GM19240 (cell line): ENCODE data around the gene RAB38.

ENCODE experiments used
- DNase-seq: peaks from one replicate; pipeline ENCODE4 v3.0.0; 2011; ENCODE audit warnings: low spot score; ENCODE audit not compliant: insufficient read length

Gene RAB38

DNA sequence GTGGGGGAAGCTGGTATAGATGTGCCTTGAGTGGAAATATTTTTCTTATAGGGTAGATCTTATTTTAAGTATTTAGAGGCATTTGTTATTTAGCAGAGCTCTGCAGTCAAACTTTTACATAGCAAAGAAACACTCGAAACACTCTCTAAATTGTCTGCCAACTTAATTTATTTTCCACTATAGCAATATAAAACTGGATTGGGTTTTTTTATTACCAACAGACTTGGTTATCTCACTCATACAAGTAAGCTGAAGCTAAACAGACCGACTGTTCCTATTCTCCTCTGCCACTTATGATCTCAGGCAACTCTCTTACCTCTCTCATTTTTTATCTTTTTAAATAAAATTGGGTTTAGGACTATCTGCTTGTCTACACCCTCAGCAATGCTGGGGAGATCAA is 4.6 kb downstream of the RAB38 start:
- no peak for DNase-seq

DNA sequence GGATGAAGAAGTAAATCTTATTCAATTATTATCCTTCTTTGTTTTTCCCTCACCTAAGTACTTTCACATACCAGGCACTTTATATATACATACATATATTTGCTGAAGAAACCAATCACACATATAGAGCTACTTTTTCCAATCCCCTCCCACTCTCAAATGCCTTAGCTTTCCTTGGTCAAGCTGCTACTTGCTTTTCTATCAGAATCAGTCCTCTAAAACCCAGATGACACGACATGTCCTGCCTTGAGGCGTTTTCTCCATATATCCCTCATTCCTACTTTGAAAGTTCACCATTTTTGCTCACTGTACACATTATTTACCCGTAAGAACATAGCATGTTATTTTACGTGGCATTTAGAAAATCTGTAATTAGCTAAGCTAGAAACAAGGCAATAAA is 5.4 kb downstream of the RAB38 start:
- DNase-seq, result no peak

- no peak for DNase-seq
Measured at GRCh38 chr11:88169471-88169870, 5.8 kb downstream of the RAB38 start.

- DNase-seq, result no peak
Measured at GRCh38 chr11:88167853-88168252, 7.4 kb downstream of the RAB38 start.

GRCh38 chr11:88164806-88165585 is 10.2 kb downstream of the RAB38 start:
- DNase-seq, result no peak

DNA sequence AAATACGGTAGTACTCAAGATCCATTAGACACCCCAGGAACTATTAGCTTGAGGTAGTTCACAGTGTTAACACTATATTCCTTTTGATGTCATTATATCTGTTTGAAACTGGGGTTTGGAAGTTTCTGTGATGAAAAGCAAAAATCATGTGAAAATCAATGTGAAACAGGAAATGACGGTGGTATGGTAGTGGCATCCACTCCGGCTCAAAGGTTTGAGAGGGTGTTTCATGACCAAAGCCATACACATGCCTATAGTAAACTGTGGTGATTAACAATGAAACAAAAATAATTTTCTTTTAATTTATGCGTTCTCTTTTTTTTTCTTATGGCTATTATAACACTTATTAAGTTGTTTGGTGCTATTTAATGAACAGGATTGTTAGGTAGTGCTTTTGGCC is 10.9 kb downstream of the RAB38 start:
- DNase-seq, result no peak

DNA sequence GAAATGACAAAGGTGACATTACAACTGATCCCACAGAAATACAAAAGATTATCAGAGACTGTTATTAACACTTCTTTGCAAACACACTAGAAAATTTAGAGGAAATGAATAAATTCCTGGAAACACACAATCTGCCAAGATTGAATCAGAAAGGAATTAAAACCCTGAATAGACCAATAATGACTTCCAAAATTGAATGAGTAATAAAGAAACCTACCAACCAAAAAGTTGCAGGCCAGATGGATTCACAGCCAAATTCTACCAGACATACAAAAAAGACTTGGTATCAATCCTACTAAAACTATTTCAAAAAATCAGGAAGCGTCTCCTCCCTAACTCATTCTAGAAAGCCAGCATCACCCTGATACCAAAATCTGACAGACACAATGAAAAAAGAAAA is 17.2 kb downstream of the RAB38 start:
- no peak for DNase-seq

DNA sequence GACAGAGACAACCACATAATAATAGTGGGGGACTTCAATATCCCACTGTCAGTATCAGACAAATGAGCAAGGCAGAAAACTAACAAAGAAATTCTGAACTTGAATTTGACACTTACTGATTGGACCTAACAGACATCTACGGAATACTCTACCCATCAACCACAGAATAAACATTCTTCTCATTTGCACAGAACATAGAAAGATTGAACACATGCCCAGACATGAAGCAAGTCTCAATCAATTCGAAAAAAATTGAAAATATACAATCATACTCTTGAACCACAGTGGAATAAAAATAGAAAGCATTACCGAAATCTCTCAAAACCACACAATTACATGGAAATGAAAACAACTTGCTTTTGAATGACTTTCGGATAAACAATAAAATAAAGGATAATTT is 17.9 kb downstream of the RAB38 start:
- DNase-seq, result no peak

DNA sequence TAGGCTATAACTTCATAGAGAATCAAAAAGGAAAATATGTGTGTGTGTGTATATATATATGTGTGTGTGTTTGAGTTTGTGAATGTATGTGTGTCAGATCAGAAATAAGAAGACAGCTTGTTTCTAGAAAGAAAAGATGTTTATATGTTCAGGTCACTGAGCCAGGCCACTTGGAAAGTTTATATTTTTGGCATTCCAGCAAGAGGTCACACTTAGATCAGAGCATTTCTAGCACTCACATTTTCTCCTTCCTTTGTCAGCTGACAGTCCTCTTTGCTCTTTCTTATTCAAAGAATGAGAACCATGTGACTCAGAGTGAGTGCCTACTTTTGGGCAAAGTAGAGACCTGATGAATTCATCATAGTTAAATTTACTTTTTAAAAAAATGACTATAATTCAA is 22.9 kb downstream of the RAB38 start:
- no peak for DNase-seq

DNA sequence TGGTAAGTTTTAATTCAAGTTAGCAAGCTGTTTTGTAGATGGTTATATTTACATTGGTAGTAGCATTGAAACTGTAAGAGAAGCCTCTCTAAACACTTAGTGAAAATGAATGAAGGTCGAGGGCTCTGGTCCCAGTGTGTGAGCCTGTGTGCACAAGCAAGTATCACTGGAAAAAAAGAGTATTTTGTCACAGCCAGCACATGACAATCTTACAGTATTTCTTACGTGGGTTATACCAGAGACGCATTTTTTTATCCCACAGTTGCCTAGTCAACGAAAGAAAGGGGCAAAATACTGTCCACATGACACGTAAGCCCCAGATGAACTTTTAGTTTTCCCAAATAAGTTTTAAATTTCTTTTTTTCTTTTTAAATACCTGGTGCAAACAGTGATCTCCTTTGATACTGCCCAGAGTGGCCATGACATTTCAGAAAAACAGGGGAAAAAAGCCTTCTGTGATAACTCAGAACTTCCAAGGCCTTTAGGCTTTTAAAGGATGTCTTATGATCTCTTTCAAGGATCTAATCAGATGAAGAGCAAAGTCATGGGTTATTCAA is 23.5 kb downstream of the RAB38 start:
- DNase-seq, result no peak

GRCh38 chr11:88146106-88146505 is 29.1 kb downstream of the RAB38 start:
- no peak for DNase-seq

DNA sequence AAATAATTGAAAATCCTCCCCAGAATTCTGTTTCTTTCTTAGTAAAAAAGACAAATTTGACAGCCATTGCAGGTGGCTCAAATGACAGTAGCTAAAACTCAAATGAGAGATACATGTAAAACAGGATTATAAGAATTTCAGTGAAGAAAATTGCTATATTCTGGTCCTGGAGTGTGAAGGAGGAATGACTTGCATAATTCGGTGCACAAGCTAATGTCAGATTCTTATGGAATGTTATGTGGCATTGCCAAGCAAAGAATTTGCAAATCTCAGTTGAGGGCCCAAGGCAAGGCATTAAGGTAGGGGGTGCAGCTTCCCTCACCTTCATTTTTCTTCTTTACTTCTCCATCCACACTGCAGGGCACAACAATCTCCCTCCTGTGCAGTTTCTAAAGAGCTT is 35.4 kb downstream of the RAB38 start:
- DNase-seq, result no peak

DNA sequence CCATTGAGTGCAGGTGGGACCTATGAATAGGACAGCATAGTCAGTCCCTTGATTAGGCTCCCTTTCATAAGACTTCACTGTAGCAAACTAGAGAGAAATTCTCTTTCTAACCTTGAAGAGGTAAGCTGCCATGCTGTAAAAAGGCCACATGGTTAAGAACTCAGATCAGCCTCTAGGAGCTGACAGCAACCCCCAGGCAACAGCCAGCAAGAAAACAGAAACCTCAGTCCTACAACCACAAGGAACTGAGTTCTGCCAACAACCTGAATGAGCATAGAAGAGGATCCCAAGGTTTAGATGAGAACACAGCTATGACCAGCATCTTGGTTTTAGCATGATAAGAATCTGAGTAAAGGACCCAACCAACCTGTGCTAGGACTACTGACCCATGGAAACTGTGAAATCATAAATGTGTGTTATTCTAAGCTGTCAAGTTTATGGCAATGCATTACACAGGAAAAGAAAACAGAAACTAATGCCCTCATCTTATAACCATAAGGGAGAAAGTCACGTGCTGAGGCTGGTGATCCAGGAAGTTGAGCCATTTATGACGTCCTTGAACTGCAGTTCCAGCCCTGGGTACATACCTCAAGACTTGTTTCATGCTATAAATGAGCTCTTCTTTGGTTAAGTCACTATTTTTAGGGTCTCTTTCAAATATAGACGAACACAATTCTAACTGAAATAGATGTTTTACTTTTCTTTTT is 43.3 kb downstream of the RAB38 start:
- DNase-seq, result no peak

DNA sequence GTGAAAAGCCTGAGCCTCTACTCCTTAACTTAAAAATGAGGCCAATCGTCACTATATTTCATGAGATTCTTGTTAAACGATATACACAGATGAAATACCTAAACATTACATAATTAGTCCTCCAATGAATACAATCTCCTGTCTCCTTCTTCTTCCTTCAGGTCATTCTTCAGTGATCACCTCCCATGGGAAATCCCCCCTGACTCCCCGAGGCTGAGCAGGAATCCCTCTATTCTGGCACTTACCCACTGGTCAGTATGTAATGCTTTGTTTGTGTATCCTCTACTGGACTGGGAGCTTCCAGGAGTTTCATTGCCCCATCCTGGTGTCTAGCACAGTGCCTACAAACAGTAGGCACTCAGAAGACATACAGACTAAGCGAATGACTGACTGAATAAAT is 52.3 kb downstream of the RAB38 start:
- DNase-seq, result no peak

DNA sequence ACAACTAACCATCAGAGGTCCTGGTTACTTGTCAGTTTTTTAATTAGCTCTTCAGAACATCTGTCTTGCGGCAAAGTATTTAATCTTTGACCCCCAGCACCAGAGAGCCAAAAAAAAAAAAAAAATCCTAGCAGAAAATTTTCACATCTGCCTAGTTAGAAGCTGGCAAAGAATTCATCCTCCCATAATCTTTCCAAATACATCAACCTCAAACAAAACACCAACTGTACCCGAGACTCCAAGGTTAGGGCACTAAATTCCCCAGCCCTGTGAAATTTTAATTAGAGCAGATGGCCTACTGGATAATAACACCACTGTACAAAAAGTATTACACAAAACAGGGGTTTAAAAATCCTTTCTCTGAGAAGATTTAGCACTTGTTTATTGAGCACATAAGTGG is 55.7 kb downstream of the RAB38 start:
- DNase-seq, result no peak

DNA sequence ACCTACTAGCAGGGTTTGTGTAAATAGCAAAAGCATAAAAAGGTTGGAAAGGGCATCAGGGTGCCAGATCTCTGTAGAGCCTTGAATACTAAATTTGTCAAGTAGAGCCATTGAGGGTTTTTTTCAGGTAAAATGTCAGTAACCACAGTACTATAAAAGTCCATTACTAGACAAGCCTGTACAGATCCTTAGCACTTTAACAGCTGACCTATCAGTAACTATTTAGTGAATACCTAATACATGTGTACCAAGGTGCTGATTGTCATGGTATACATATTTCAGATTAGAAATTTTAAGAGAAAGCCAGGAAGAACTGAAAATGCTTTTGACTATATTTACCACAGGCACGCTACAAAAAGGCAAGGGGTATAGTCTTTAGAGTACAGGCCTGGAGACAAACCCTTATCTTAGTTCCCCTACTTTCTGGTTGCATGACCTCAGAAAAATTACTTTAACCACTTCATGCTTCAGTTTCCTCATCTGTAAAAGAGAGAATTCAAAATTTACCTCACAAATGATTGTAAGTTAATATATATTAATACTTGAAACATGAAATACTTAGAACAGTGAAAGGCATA is 57.9 kb downstream of the RAB38 start:
- no peak for DNase-seq

GRCh38 chr11:88115828-88116755 is 59.2 kb downstream of the RAB38 start:
- DNase-seq, result no peak

GRCh38 chr11:88114486-88115045 is 60.7 kb downstream of the RAB38 start:
- DNase-seq, result no peak

- DNase-seq, result no peak
Measured at GRCh38 chr11:88106666-88107065, 68.6 kb downstream of the RAB38 start.

- no peak for DNase-seq
Measured at GRCh38 chr11:88105951-88106350, 69.3 kb downstream of the RAB38 start.

- DNase-seq, result no peak
Measured at GRCh38 chr11:88105526-88105925, 69.7 kb downstream of the RAB38 start.
